Astrocyte of the cerebellum (primary cell): ENCODE data around the gene HMCN2.

Experiments
- DNase-seq: peaks from one replicate; pipeline ENCODE4 v3.0.0-alpha.2; 2011; ENCODE audit warnings: low read depth
- H3K4me3 ChIP-seq: 2 replicates; pipeline ENCODE4 v1.5.1; 2011; ENCODE audit warnings: mild to moderate bottlenecking, low read depth, low read length, moderate library complexity
- in situ Hi-C: cut with HindIII; loops from 2 replicates; pipeline ENCODE4 v1.10.0; 2017; ENCODE audit warnings: low sequenced_read_pairs
- TF ChIP-seq, protein P1 (sequence below): IDR thresholded peaks from 2 replicates; pipeline ENCODE4 v1.5.1; 2012; ENCODE audit warnings: low read length, low read depth, moderate library complexity, mild to moderate bottlenecking; ENCODE audit errors: missing control alignments

Gene HMCN2

DNA sequence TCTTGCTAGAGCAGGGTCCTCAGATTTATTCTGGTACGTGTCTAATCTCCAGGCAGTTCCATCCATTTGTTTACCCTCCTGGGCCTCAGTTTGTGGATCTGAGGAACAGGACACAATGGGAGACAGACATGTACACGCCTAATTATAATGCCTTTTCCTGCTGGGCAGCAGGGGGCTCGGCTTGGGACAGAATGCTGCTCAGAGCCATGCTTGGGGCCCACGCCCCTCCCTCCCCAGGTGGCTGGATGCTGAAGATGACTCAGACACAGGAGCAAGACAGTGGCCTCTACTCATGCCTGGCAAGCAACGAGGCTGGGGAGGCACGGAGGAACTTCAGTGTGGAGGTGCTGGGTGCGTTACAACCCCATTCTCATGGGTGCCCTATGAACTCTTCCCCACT lies 106.5 kb downstream of the HMCN2 start:
- TF ChIP-seq, protein P1, sequence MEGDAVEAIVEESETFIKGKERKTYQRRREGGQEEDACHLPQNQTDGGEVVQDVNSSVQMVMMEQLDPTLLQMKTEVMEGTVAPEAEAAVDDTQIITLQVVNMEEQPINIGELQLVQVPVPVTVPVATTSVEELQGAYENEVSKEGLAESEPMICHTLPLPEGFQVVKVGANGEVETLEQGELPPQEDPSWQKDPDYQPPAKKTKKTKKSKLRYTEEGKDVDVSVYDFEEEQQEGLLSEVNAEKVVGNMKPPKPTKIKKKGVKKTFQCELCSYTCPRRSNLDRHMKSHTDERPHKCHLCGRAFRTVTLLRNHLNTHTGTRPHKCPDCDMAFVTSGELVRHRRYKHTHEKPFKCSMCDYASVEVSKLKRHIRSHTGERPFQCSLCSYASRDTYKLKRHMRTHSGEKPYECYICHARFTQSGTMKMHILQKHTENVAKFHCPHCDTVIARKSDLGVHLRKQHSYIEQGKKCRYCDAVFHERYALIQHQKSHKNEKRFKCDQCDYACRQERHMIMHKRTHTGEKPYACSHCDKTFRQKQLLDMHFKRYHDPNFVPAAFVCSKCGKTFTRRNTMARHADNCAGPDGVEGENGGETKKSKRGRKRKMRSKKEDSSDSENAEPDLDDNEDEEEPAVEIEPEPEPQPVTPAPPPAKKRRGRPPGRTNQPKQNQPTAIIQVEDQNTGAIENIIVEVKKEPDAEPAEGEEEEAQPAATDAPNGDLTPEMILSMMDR = no peak
- in situ Hi-C loops = no loop called here
- H3K4me3 ChIP-seq = no peak overlapping the region
- no peak for DNase-seq

DNA sequence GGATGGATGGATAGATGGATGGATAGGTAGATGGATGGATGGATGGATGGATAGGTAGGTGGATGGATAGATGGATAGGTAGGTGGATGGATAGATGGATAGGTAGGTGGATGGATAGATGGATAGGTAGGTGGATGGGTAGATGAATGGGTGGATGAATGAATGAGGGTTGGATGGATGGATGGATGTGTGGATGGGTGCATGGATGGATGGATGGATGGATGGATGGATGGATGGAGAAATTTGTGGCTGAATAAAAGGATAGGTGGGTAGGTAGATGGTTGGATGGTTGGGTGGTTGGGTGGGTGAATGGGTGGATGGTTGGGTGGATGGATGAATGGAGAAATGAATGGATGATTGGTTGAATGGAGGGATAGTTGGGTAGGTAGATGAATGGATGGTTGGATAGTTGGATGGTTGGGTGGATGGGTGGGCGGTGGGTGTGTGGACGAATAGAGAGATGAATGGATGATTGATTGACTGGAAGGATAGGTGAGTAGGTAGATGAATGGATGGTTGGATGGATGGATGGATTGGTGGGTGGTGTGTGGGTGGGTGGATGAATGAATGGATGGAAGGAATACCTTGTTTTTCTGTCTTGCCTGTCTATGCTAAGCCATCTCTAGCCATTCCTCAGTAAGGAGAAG lies 108.2 kb downstream of the HMCN2 start:
- TF ChIP-seq, protein P1 = no peak
- in situ Hi-C loops = no loop called here
- DNase-seq = no peak

DNA sequence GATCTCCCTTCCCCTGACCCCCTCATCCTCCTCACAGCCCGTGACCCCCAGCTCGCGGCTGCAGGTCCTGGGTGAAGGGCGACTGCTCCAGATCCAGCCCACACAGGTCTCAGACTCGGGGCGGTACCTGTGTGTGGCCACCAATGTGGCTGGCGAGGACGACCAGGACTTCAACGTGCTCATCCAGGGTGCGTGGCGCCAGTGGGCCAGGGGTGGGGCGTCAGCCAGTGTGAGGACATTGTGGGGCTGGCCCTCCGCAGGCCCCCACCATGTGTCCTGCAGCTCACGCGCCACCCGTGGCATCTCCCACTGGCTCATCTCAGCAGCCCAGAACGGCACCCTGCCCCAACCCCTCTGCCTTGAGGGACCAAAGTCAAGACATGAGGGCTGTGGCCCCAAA lies 112.1 kb downstream of the HMCN2 start:
- TF ChIP-seq, protein P1 = no peak
- no peak for DNase-seq
- H3K4me3 ChIP-seq = no peak overlapping the region
- in situ Hi-C loops = no loop called here

More for the DNA sequence above, 108.2 kb downstream of the HMCN2 start:
- H3K4me3 ChIP-seq = no peak overlapping the region

DNA sequence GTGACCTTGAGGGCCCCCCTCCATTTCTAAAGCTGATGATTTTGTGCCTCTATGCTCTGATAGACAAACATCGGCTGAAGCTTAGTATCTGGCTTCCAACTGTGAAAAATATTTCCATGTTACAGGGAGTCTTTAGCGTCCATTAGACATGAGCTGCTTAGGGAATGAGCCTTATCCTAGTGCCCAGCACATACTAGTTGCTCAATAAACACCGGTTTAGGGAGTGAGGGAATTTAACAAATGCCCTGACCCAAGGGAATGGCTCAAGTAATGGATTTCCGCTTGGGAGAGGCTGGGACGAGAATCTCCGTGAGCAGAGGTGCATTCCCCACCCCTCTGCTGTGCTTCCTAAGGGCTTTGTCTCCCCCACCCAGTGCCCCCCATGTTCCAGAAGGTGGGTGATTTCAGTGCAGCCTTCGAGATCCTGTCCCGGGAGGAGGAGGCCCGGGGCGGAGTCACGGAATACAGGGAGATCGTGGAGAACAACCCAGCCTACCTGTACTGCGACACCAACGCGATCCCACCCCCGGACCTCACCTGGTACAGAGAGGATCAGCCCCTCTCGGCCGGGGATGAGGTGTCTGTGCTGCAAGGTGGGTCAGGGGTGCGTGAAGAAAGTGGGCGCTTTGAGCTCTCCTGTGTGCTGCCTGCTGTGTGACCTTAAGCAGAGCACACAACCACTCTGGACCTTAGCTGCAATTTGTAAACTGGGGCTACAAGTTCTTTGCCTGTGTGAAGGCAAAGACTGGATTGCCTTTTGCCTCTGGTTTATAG lies 113.5 kb downstream of the HMCN2 start:
- no peak overlapping the region for H3K4me3 ChIP-seq
- no peak for DNase-seq
- TF ChIP-seq, protein P1 = no peak
- in situ Hi-C loops = no loop called here

DNA sequence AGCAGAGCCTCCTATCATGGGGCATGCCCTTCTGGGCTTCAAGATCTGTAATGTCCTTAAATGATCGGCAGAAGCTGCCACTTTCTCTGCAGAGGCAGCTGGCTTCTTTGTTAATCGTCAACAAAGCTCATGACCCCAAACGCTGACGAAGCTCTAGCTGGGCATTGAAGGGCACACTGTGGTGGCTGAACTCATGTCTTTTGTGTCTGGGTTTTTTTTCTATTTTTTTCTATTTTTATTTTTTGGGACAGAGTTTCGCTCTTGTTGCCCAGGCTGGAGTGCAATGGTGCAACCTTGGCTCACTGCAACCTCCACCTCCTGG lies 114.0 kb downstream of the HMCN2 start:
- in situ Hi-C loops = no loop called here
- DNase-seq = no peak
- TF ChIP-seq, protein P1 = no peak
- H3K4me3 ChIP-seq = no peak overlapping the region

DNA sequence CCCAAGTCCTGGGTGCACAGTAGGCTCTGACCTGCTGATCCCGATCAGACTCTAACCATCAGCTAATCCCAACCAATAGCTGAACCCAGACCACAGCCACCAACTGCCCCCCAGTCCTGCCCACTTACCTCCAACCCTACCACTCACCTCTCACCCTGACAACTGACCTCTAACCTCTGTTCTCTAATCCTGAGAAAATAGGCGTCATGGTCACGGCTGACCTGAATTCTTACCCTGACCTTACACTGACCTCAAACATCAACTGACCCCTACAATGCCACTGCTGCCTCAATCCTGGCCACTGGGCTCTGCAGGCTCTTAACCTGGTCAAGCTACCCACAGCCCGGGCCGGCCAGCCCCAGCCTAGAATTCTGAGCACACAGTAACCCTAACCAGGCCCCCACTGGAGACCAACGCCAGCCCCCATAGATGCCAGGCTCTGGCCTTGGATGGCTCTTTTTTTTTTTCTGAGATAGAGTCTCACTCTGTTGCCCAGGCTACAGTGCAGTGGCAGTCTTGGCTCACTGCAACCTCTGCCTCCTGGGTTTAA lies 115.4 kb downstream of the HMCN2 start:
- in situ Hi-C loops = no loop called here
- TF ChIP-seq, protein P1 = no peak
- H3K4me3 ChIP-seq = no peak overlapping the region

More for the DNA sequence above, 115.4 kb downstream of the HMCN2 start:
- no peak for DNase-seq
